Left ventricle myocardium superior (tissue), 1 donor: ENCODE measurements around the gene PADI2. TPM values are rescaled to one million over a fixed set of nuclear protein-coding genes. Genes with fewer than 3 reads are reported as not detected.

Source experiments
- ATAC-seq: fragments of 200-7000 bp; cut with Tn5 transposase; one replicate; pipeline ENCODE4 v1.9.1; 2020; ENCODE audit warnings: mild to moderate bottlenecking, moderate library complexity
- DNase-seq: peaks from one replicate; pipeline ENCODE4 v3.0.0-alpha.2; 2020
- intact Hi-C: fragments of 100-400 bp; cut with micrococcal nuclease; formaldehyde crosslinking; loops from one replicate; pipeline ENCODE4 v1.11.0; 2022
- total RNA-seq: library from RNA; stranded (reverse); fragmentation: NEBNext Ultra II Directional; extraction: Animal tissue kit (Norgen Biotek cat#: 25700); gene quantifications from one replicate; pipeline ENCODE4 v1.2.1, GENCODE V29; 2021
- donor health status: DM: no; HTN: yes; CAD: no; lungs with severe emphysema.

Gene PADI2
- total RNA-seq, 1 donor from 2014 or later: 1.1 TPM

DNA sequence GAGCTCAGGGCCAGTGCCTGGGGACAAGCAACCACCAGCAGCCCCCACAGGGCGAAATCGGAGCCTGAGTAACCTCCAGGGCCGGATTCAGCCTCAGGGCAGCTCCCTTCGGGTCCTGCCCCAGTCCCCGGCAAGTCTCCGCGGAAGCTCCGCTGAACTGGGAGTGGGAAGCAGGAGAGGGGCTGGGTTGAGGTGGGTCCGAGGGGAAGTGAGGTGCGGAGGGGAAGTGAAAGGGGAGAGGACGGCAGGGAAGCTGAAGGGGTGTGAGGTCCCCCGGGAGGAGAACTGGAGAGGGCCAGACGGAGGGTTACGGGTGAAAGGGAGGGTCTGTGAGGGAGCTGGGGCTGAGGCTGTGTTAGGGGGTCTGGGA lies 560 bp downstream of the PADI2 start:
- DNase-seq (no peak), ATAC-seq (no peak)
- intact Hi-C loops: no loop called here

DNA sequence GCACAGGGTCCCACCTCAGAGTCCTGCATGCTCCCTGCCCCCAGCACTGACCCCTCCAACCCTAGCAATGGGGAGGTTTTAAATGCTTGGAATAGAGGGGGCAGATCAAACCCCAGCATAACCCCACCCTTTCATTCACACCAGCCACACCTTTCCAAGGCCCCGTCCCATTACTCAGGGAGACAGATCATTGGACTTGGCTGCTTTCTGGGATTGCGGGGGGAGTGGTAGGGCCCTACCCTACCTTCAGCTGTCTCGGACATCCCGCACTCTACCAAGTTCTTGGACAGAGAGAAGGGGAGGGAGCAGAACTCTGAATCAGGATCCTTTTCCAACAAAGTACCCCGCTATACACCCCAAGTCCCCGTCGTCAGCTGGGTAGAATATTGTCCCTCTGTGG lies 983 bp downstream of the PADI2 start:
- intact Hi-C loops: no loop called here
- no peak for DNase-seq
- no peak for ATAC-seq

DNA sequence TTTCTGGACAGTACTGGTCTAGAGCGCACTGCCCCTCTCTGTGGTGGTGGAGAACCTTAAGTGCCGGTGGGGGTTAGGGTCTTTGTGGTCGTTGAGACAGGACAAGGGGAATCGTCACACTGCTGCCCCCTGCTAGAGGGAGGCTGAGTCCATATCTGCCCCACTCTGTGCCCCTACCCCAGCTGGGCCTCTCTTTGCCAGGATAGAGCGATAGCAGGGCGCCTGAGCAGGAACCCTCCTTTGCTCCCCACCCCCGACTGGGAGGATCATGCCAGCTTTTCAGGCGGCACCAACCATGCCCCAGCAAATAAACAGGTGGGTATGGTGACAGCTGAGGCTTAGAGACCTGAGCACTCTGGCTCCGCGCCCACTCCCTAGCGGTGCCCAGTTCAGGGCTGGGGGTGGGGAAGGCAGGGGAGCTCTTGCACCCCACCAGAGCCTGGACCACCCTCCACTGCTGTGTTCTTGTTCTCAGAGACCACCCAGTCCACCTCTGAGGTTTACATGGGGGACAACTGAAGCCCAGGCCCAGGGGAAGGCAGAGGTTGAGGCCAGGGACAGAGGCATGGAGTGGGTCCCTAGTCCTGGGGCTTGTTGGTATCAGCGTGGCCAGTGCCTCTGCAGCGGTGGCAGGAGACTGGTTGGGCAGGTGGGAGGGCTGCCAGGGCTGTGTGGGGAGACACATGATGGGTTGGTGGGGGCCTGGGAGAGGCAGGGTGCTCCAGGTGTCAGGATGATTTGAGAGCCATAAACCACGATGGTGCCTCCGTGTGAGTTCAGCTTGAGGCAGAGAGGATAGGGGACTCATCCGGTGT lies 1.6 kb downstream of the PADI2 start:
- ATAC-seq (no peak), DNase-seq (no peak)
- intact Hi-C loops: no loop called here

DNA sequence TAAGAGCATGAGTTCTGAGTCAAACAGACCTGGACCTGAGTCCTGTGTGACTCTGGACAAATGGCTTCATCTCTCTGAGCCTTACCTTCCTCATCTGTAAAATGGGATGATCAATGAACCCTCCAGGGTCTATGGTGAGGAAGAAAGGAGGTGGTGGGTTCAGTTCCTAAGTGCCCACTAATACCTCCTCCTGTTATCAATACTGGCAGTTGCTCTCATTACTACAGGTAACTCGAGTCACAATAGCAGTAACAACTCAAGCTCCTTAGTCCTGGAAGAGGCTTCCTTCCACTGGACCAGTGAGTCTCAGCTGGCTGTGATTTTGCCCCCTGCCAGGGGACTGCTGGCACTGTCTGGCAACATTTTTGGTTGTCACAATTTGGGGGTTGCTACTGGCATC lies 2.6 kb downstream of the PADI2 start:
- intact Hi-C loops: no loop called here
- ATAC-seq (no peak), DNase-seq (no peak)

DNA sequence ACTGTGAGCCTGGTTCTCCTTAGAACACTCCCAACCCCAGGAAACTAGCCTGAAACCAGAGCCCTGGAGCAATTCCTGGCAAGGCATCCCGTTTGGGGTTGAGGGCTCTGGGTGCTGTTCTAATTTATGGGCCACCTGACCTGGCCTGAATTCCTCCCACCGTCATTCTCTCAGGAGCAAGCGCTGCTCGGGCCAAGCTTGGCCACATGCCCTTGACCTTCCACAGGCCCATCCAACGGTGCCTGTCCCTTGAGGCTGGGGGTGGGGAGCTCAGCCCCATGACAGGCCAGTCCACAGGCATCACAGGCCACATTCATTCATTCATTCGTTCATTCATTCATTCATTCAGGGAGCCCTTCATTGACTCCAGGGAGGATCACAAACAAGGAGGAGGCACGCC lies 5.3 kb downstream of the PADI2 start:
- peak; percentile 86 for ATAC-seq
- intact Hi-C loops: no loop called here
- DNase-seq: peak; percentile 67

DNA sequence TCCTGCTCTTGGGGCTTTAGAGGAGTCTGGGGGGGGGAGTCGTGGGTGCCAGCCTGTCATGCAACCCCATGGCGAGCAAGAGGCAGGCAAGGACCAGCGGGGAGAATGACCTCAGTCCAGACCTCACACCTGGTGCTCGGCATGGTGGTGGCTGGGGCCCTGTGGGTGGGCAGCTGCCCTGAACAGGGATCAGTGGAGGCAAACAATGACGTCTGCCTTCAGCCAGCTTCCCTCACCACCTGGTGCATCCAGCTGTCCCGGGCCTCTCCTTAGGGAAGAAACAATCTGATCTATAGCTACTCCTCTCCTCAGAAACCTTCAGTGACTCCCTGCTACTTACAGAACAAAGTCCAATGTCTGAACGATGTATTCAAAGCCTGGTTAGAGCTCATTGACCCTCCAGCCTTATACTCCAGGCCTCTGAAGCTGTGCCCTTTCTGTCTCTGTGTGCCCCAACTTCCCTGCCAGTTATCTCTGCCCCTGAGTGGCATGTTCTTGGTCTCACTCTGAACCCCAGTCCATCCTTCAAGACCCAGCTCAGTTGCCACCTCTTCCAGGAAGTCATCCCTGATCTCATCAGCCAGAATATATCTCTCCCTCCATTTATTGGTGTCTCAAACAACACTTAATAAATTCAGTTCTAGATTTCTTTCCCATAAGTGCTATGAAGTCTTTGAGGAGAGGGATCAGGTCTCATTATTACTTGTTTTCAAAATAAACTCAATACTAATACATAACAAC lies 6.6 kb downstream of the PADI2 start:
- ATAC-seq (no peak), DNase-seq (no peak)
- intact Hi-C loops: no loop called here

DNA sequence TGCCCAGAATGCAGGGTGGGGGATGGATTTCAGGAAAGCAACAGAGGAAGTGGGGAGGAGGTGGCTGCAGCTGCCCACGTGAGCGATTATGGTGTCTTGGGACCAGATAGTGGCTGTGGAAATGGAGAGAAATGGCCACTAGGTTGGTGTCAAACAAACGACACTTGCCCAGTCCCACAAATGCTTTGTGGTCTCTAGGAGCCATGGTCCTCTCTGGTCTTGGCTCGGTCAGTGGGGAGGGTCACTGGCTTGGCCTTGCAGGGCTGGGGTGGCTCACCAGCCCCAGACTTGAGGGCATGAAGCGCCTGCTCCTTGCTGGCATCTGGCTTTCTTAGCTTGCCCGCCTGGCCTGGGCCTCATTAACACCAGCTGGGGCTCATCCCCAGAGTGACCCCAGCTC lies 7.2 kb downstream of the PADI2 start:
- ATAC-seq (no peak), DNase-seq (no peak)
- intact Hi-C loops: no loop called here

DNA sequence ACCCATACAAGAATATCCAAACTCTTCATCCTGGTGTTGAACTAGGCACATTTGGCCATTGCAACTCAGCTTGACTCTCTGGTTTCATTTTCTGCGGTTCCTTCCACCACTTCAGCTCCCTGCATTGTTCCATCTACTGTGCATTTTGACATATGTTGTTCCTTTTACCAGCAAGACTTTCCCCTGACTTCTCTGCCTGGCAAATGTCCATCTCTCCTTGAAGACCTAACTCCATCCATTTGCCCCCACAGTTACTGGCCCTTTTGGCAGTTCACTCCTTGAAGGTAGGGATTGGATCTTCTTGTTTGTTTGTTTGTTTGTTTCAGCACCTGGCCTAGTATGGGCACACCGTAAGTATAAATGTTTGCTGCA lies 8.7 kb downstream of the PADI2 start:
- intact Hi-C loops: no loop called here
- DNase-seq (no peak), ATAC-seq (no peak)

DNA sequence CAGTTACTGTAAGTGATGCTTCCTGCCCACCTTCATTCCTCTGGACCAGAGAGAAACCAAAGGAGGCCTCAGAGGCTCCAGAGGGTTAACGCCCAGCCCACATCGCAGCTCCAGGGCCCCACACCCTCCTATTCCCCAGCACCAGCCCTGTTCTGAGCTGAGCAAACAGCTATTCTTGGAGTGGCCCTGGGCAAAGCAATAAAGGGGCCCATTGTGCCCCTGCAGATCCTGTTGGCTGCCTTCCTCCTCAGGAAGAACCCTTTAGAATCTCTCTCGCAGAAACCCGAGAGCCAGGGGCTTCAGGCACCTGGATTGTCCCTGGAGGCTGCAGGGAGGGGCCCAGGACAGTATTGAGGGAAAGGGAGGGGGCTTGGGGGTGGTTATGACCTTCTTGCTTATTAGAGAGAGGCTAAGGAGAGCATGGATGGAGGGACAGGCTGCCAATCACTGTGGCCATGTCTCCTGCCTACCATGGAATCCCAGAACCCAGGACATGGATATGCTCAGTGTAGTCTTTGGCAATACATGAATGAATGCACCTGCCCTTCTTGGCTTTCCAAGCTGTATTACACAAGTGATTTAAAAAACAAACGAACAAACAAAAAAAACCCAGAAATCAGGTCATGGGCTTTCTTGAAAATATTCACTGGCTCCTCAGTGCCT lies 9.2 kb downstream of the PADI2 start:
- intact Hi-C loops: no loop called here
- DNase-seq: no peak
- ATAC-seq: no peak

DNA sequence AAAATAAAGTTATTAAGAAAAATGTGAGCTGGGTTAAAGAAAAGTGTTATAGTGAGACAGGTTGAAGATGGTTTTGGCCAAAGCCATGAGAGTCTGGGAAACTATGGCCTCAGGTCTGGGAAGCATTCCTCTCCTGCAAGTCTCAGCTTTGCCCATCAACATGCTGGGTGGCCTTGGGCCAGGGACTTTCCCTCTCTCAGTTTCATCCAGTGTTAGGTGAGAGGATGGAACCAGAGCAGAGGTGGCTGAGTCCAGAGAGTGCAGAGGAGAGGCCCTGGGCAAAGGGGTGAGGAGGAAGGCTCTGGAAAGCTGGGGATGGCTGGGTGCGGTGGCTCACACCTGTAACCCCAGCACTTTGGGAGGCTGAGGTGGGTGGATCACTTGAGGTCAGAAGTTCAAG lies 10.5 kb downstream of the PADI2 start:
- intact Hi-C loops: no loop called here
- ATAC-seq: no peak
- DNase-seq: no peak

DNA sequence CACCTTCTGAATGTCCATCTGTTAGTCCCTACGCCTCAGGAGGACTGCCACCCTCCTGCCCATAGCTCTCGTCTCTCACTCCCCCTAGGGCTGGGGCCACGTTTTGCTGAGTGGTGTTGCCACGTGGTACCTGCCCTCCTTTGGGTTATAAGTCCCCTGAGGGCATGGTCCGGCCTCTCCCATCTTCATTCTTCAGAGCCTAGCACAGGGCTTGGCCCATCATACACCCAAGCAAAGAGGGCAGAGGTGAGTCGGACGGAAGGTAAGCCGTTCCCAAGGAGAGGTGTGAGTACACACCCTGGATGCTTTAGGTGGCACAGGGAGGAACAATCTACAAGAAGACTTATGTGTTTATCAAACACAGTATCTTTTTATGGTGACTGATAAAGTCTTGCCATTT lies 10.9 kb downstream of the PADI2 start:
- ATAC-seq (no peak), DNase-seq (no peak)
- intact Hi-C loops: no loop called here

DNA sequence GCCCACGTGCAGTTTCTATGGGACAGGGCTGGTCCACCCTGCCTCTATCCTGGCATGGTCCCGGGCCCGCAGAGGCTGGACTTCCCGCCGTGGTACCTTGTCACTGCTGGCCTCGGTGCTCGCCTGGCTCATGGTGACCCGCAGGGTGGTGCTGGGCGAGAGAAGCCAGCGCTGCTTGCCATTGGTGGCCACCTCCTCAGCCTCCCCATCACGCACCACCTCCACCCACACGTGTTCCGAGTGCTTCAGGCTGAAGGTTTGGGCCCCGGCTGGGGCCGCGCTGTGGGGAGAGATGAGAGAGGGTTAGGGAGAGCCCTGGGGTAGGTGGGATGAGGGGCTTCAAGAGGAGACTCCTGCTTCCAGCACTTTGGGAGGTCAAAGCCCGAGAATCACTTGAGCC lies 14.5 kb downstream of the PADI2 start:
- intact Hi-C loops: no loop called here
- DNase-seq (no peak), ATAC-seq (no peak)

DNA sequence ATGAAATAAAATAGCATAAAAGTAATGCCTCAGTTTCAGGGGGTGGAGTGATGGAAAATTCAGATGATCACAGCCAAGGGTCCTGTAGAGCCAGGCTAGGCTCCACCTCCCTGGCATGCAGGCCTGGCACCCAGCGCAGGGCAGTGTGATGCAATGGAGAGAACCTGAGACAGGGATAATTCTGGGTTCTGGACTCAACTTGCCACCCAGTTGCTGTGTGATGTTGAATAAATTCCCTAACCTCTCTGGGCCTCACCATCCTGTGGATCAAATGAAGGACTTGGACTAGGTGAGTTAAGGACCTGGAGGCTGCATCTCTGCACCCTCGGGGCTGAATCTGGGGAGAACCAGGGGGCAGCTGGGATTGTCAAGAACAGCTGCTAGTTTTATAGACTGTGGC lies 17.0 kb downstream of the PADI2 start:
- intact Hi-C loops: no loop called here
- no peak for DNase-seq
- no peak for ATAC-seq

DNA sequence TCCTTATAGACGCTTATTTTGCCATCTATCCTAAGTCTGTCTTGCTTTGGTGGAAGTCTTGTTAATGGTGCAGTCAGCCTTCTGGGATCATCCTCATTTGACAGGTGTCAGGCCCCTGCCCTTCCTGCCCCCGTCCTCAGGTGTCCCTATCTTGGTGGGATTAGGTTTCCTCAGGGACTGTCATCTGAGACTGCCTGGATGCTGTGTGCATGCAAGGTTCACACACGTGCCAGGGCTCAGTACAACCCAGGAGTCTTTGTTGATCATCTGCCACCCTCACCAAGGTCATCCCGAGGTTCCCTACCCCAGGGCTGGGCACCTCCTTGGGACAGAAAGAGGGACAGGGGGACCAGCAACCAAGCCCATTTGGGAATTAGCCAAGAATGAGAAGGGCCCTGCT lies 18.0 kb downstream of the PADI2 start:
- ATAC-seq (no peak), DNase-seq (no peak)
- intact Hi-C loops: no loop called here

DNA sequence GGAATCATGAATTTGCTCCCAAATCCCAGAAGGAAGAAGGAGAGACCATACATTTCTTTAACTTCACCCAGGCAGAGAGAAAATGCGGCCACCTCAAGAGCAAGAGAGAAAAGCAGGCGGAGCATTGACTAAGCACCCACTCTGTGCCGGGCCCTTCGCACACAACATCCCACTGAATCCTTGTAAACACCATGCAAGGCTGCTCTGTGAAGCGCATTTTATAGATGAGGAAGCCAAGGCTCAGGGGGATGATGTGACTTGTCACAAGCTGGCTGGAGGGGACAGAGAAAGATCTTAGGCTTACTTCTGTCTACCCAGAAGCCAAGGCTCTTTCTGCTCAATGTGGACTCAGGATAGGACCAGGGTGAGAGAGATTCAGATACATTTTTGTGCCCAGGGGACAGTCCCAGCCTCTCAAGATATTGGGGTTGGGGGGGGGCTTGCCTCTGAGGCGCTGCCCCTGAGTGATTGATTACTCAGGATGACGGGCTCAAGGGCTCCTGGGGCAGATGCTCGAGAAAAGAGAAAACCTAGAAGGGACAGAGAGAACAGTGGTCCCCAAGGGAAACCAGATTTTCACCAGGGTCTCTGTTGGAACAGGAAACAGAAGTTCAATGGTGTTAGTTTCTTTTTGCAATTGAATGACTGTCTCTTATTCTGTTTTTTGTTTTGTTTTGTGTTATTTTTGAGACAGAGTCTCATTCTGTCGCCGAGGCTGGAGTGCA lies 19.5 kb downstream of the PADI2 start:
- intact Hi-C loops: no loop called here
- no peak for ATAC-seq

DNA sequence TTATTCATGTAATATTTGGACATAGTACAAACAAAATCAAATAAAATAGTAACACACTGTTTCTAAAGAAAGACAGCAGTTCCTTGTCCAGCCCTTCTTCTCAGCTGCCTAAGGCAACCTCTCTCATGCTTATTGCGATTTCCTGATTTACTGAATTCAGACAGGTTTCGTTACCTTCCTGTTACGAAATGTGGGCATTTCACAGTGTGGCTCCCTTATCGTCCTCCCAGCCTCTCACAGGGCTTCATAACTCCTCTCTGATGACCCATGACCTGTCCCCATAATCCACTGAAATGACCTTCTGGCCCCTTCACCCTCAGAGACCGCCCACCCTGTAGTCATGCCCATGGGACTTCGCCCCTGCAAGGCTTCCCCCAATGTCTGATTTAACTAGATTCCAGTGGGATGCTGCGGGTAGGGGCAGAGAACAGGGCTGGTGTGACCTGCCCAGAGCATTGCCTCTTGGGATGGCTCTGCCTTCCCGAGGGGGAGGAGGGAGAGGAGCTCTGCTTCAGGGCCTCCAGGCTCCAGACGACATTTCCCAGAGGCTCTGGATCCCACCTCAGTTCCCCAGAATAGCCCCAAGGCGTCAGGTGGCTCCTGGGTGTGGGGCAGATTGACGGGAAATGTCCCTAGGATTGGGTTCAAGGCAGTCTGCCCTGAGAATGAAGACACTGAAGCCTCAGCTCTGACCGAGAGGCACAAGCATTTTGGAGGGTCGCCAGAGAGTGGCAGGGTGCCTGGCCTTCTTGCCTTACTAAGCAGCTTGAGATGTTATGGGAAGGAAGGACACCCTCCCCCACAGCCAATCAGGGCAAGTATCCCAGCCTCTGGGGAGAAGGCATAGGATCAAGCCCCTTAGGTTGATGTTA lies 20.6 kb downstream of the PADI2 start:
- DNase-seq: peak; percentile 55
- intact Hi-C loops: no loop called here
- peak; percentile 45 for ATAC-seq

More for the DNA sequence above, 19.5 kb downstream of the PADI2 start:
- no peak for DNase-seq

DNA sequence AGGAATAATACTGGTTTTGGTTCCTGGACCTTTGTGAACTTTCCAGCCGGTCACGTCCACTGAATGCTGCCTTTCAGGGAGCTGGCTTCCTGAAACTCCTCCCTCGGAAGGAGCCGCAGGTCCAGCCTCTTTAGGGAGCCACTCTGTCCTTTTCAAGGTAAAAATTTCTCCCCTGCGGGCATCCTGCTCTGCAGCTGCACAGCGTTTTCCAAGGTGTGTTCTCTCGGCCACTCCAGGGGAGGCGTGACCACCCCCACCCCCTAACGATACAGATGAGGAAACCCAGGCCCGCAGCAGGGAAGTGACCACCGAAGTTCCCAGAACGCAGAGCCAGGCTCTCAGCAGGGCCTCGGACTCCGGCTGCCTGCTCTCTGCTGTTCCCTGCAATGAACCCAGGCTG lies 21.5 kb downstream of the PADI2 start:
- intact Hi-C loops: no loop called here
- ATAC-seq (peak; percentile 18), DNase-seq (no peak)

DNA sequence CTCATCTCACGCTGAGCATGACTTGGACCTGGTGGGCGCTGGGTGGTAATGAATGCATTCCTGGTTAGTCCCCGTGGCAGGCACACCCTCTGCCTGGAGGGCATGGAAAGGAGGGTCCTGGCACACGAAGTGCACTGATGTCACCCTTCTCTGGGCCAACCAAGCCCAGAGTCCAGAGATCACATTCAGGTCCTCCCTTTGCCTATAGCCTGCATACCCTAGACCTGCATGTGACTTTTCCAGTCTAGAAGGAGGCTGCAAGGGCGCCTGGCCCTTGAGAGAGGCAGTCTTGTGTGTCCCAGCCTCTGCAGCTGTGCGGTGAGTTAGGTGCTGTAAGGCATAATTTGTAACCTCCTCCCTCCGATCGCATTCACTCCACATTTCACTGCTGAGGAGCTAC lies 22.1 kb downstream of the PADI2 start:
- ATAC-seq (no peak), DNase-seq (no peak)
- intact Hi-C loops: no loop called here

DNA sequence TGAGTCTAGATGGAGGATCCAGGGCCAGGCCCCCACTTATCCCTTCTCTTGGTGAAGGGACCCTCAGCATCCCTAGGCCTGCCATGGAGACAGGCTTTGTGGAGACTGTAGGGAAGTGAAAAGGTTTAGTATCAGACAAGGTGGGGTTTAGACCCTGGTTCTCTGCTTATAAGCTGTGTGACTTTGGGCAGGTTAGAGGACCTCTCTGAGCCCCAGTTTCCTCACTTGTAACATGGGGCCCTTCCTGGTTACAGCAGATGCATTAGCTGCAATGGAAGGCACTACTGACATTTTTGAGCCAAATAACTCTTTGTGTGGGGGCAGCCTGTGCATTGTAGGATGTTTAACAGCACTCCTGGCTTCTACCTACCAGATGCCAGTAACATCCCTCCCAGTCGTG lies 22.7 kb downstream of the PADI2 start:
- intact Hi-C loops: no loop called here
- DNase-seq (no peak), ATAC-seq (no peak)
